Measurements from ENCODE around the gene NCR2.
A peak's percentile ranks its signal among the peaks of the same experiment; 100 is the strongest.

NCR2 gene

DNA sequence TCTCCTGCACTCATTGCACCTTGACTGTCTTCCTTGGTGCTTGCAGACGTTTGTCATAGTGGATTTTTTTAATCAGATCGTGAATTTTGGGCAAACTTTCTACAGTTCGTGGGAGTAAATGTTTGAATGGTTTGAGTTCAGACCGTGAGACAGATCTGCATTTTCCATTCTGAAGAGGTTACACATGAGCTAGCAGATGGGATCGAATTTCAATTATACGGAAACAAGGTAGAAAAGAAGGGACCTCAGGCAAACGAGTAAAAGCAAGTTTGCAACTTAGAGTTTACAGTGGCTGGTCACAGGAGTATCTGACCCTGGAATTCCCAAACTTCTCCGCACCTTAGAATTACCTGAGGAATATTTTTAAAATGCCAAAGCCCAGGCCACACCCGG is 17.2 kb upstream of the NCR2 start:
- H2AFZ ChIP-seq (ENCODE audit: low read length): no peak overlapping the region
- no peaks in the 10 kb centered on the region for H3F3A ChIP-seq (ENCODE audit: insufficient read depth, low read length)
- no peaks in the 10 kb centered on the region for H3K79me2 ChIP-seq (ENCODE audit: insufficient read depth, low read length)
- no peaks in the 10 kb centered on the region for H3K9me3 ChIP-seq (ENCODE audit: low read length)
- H3K27me3 ChIP-seq (ENCODE audit: insufficient read depth, low read length): 0 out of 2 replicates have a peak, but pooled peaks cover 3% of the 10 kb centered on the region
- no peaks in the 10 kb centered on the region for H4K20me1 ChIP-seq (ENCODE audit: insufficient read depth, low read length)
- H3K9me2 ChIP-seq (ENCODE audit: low read depth, low read length): no peaks in the 10 kb centered on the region
- TF ChIP-seq EZH2 (IDR thresholded peaks at IDR 0.05; ENCODE audit: borderline replicate concordance, low read length): no peak
- TF ChIP-seq, protein P1, sequence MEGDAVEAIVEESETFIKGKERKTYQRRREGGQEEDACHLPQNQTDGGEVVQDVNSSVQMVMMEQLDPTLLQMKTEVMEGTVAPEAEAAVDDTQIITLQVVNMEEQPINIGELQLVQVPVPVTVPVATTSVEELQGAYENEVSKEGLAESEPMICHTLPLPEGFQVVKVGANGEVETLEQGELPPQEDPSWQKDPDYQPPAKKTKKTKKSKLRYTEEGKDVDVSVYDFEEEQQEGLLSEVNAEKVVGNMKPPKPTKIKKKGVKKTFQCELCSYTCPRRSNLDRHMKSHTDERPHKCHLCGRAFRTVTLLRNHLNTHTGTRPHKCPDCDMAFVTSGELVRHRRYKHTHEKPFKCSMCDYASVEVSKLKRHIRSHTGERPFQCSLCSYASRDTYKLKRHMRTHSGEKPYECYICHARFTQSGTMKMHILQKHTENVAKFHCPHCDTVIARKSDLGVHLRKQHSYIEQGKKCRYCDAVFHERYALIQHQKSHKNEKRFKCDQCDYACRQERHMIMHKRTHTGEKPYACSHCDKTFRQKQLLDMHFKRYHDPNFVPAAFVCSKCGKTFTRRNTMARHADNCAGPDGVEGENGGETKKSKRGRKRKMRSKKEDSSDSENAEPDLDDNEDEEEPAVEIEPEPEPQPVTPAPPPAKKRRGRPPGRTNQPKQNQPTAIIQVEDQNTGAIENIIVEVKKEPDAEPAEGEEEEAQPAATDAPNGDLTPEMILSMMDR (IDR thresholded peaks at IDR 0.05; ENCODE audit: low read length): no peak
- H3K4me1 ChIP-seq (ENCODE audit: insufficient read depth, low read length, severe bottlenecking): peaks cover 11% of the 10 kb centered on the region
- H3K27ac ChIP-seq (ENCODE audit: low read depth, low read length, poor library complexity, severe bottlenecking): no peak overlapping the region
- H3K4me2 ChIP-seq (ENCODE audit: low read length): peak overlapping the region; percentile 72
- no peak overlapping the region for H3K9ac ChIP-seq (ENCODE audit: low read length)
- H3K4me3 ChIP-seq (ENCODE audit: low read depth, low read length, poor library complexity, severe bottlenecking): peak overlapping the region; percentile 12
- no peaks in the 10 kb centered on the region for H3K36me3 ChIP-seq (ENCODE audit: insufficient read depth, low read length)

- Histone ChIP-seq H3K9ac (ENCODE audit: low read length) (peak overlapping the region; percentile 40; the same call in 1 of the 2 replicates), H3K27ac (ENCODE audit: low read depth, low read length, poor library complexity, severe bottlenecking) (no peak overlapping the region), H3K79me2 (ENCODE audit: insufficient read depth, low read length) (no peaks in the 10 kb centered on the region)
Observed at GRCh38 chr6:41318654-41319565, 16.5 kb upstream of the NCR2 start.

DNA sequence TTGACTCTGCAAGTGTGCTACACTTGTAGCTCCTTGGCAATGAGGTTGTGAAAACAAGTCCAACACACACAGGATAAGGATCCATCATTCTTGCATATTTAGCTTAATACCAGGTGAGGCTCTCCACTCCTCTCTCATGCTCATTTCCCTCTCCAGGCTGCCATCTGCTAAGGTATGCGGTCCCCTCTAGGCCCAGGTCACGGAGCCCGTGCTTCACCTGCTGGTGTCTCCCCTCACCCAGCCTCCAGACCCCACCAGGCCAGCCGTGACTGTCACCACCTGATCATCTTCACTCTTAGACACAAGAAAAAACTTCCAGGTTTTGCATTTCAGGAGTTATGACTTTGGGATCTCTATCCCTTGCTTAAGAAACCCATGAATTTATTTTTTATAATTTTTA is 14.2 kb upstream of the NCR2 start:
- no peak overlapping the region for H3K27ac ChIP-seq (ENCODE audit: low read depth, low read length, poor library complexity, severe bottlenecking)
- H3K4me2 ChIP-seq (ENCODE audit: low read length): no peak overlapping the region
- H3K27me3 ChIP-seq (ENCODE audit: insufficient read depth, low read length): 0 out of 2 replicates have a peak, but pooled peaks cover 6% of the 10 kb centered on the region
- TF ChIP-seq, protein P1 (IDR thresholded peaks at IDR 0.05; ENCODE audit: low read length): no peak
- TF ChIP-seq EZH2 (IDR thresholded peaks at IDR 0.05; ENCODE audit: borderline replicate concordance, low read length): no peak
- H3K79me2 ChIP-seq (ENCODE audit: insufficient read depth, low read length): no peaks in the 10 kb centered on the region
- peaks cover 11% of the 10 kb centered on the region for H3K4me1 ChIP-seq (ENCODE audit: insufficient read depth, low read length, severe bottlenecking)
- H4K20me1 ChIP-seq (ENCODE audit: insufficient read depth, low read length): no peaks in the 10 kb centered on the region
- no peaks in the 10 kb centered on the region for H3K9me3 ChIP-seq (ENCODE audit: low read length)
- no peak overlapping the region for H3K9ac ChIP-seq (ENCODE audit: low read length)
- no peaks in the 10 kb centered on the region for H3K36me3 ChIP-seq (ENCODE audit: insufficient read depth, low read length)
- H2AFZ ChIP-seq (ENCODE audit: low read length): no peak overlapping the region
- H3K4me3 ChIP-seq (ENCODE audit: low read depth, low read length, poor library complexity, severe bottlenecking): no peak overlapping the region
- H3K9me2 ChIP-seq (ENCODE audit: low read depth, low read length): no peaks in the 10 kb centered on the region
- no peaks in the 10 kb centered on the region for H3F3A ChIP-seq (ENCODE audit: insufficient read depth, low read length)

More at GRCh38 chr6:41318654-41319565, 16.5 kb upstream of the NCR2 start:
- Histone ChIP-seq H3K4me2 (ENCODE audit: low read length) (peak overlapping the region; percentile 72), H3K27me3 (ENCODE audit: insufficient read depth, low read length) (0 out of 2 replicates have a peak, but pooled peaks cover 3% of the 10 kb centered on the region), H3K4me1 (ENCODE audit: insufficient read depth, low read length, severe bottlenecking) (peaks cover 11% of the 10 kb centered on the region), H3K9me3 (ENCODE audit: low read length) (no peaks in the 10 kb centered on the region), H3F3A (ENCODE audit: insufficient read depth, low read length) (no peaks in the 10 kb centered on the region), H3K4me3 (ENCODE audit: low read depth, low read length, poor library complexity, severe bottlenecking) (peak overlapping the region; percentile 43), H4K20me1 (ENCODE audit: insufficient read depth, low read length) (no peaks in the 10 kb centered on the region), H3K9me2 (ENCODE audit: low read depth, low read length) (no peaks in the 10 kb centered on the region), H2AFZ (ENCODE audit: low read length) (peak overlapping the region; percentile 94), H3K36me3 (ENCODE audit: insufficient read depth, low read length) (no peaks in the 10 kb centered on the region)
- no peak for TF ChIP-seq EZH2 (IDR thresholded peaks at IDR 0.05; ENCODE audit: borderline replicate concordance, low read length)
- TF ChIP-seq, protein P1 (IDR thresholded peaks at IDR 0.05; ENCODE audit: low read length): peak; percentile 97
